NCI-H1105 (cell line): Measurements from ENCODE around the gene PTBP3.
"Not testable (repeated sequence)": the region's sequence is repeated elsewhere in the genome, so short reads cannot be mapped to it uniquely, and the experiment has no call there.

Experiments
- DNase-seq: peaks from one replicate; lab custom pipeline; 2025; lab: John Stamatoyannopoulos, UW

PTBP3 gene, protein sequence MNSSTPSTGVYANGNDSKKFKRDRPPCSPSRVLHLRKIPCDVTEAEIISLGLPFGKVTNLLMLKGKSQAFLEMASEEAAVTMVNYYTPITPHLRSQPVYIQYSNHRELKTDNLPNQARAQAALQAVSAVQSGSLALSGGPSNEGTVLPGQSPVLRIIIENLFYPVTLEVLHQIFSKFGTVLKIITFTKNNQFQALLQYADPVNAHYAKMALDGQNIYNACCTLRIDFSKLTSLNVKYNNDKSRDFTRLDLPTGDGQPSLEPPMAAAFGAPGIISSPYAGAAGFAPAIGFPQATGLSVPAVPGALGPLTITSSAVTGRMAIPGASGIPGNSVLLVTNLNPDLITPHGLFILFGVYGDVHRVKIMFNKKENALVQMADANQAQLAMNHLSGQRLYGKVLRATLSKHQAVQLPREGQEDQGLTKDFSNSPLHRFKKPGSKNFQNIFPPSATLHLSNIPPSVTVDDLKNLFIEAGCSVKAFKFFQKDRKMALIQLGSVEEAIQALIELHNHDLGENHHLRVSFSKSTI

DNA sequence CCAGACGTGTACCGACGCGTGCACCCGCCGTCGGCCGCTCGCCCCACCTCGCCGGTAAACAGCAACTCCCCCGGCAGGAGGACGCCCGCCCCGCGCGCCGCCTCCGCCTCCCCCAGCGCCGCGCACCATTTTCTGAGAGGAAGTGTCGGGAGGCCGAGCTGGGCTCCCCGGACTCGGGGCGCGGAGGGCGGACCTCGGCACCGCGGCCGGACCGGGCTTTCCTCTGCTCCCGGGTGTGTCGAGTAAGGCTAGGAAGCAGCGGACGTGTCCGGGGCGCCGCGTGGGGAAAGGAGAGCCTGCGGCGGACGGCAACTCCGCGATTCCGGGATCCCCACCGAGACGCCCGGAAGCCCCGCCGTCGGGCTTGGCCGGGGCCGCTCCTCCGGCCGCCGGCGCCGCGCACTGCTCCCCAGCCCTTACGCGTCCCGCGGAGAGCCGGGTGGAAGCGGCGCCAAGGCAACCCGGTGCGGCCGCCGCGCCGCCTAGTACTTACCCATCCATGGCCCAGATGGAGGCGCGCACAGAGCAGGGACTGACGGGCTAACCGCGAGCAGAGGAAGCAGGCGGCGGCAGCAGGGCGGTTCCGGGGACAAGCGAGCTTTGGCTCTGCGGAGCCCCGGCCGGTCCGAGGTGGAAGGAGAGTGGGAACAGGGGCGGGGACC is at the start of gene PTBP3:
PTBP3 (minus strand) TSS at position 643 of the 662 bp plus-strand sequence. CDS start 35,754 bp downstream, outside the sequence.
- DNase-seq: no peak

DNA sequence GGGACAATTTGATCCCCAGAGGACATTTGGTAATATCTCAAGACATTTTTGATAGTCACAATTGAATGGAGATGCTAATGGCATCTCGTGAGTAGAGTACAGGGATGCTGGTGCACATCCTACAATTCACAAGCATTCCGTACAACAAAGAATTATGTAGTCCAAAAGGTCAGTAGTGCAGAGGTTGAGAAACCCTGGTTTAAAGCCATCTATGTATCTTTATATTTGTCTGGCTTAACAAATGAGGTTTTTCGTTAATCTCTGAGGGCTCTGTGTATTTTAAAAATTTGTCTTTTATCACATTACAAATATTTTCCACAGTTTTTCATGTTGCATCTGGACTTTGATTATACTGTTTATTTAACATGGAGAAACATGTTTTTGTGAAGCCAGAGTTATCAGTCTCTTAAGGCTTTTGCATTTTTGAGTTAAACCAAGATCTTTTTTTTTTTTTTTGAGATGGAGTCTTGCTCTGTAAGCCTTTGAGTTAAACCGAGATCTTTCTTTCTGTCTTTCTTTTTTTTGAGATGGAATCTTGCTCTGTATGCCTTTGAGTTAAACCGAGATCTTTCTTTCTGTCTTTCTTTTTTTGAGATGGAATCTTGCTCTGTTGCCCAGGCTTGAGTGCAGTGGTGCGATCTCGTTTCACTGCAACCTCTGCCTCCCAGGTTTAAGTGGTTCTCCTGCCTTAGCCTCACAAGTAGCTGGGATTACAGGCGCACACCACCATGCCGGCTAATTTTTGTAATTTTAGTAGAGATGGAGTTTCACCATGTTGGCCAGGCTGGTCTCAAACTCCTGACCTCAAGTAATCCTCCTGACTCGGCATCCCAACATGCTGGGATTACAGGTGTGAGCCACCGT is 49.3 kb upstream of the PTBP3 start:
- DNase-seq: no peak

DNA sequence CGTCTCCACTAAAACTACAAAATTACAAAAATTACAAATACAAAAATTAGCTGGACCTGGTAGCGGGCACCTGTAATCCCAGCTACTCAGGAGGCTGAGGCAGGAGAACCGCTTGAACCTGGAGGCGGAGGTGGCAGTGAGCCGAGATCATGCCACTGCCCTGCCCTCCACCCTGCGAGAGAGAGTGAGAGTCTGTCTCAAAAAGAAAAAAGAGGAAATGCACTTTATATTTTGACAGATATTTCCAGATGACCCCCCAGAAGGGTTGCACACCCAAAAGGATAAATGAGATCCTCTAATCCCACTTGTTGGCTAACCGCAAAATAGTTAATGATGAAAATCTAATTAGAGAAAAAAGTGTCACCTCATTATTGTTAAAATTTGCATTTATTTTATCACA is 48.6 kb upstream of the PTBP3 start:
- no peak for DNase-seq

DNA sequence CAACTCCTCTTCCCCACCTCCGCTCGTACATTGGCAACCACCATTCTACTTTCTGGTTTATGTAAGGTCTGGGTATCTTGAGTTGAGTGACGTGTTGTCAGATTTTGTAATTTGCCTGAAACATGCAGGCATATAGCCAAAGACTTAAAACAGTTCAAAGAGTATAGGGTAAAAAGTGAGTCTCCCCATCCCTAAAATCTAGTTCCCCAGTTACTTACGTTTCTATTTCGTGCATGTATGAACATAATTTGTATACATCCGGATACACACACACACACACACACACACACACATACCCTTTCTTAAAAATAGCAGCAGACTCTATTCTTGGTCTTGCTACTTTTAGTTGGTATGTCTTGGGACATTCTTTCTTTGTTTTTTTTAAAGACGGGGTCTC is 47.4 kb upstream of the PTBP3 start:
- no peak for DNase-seq

DNA sequence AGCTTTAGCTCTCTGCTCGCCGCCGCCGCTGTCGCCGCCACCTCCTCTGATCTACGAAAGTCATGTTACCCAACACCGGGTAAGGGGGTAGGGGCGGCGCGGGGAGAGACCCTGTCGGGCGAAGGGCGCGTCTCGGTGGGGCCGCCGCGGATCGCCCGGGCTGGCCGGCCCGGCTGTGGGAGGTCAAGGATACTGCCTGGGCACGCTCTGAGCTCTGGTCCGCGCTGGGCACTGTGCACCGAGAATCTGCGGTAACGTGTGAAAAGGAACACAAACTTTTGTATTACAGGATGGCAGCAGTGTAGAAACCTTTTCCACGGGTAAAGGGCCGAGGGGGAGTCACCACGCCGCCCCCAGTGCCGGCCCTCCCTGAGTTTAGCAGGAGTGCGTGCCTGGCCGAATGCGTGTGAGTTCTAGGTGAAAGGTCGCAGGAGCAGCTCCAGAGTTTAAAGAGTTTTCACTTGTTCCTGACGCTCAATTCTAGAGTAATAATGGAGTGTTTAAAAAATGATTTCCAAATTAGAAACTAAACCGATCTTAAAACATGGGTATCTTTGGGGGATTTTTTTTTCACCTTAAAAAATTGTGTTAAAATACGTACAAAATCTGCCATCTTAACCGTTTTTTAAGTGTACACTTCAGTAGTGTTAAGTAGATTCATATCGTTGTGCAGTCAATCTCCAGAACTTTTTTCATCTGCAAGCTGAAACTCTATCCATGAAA is 46.8 kb upstream of the PTBP3 start, which contains the start of gene HSDL2:
HSDL2 (plus strand) TSS at position 7 of the 723 bp plus-strand sequence; CDS start at position 63, 56 bp downstream.
- DNase-seq: no peak

DNA sequence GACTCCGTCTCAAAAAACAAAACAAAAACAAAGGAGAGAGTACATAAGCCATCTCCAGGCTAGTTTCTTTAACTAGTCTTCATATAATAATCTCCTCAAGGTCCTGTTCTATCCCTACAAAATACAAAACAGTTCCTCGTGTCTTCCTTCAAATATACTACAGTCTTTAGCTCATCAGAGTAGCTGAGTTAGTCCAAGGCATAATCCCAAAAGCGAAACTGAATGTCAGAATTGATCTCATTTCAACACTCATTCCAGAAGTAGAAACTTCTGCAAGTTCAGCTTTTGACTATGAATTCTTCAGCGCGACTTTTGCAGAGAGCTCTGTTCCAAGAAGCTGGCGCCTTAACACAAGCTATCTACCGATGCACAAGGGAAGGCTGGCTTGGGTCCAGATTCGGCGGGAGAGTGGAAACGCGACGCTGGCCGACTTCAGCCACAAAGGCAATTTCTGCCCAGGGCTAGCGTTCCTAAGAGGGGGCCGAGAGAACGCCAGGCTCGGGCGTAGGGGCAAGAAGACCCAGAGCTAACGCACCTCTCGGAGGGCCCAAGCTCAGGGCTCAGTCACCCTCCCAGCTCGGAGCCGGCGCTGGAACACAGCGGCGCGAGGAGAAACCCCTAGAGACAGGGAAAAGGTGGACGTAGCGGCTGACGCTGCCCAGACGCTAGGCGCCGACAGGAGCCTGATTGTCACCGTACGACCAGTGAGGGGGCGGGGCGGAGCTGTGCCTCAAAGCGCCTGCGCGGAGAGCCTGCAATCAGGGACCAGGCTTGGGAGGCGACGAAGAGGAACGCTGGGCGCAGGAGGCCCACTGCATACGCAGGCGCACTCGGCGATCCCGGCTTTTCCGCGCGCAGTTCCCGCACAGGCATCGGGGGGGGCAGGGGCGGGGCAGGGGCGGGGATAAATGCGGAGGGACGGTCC is 46.0 kb upstream of the PTBP3 start:
- peak; percentile 97 for DNase-seq

DNA sequence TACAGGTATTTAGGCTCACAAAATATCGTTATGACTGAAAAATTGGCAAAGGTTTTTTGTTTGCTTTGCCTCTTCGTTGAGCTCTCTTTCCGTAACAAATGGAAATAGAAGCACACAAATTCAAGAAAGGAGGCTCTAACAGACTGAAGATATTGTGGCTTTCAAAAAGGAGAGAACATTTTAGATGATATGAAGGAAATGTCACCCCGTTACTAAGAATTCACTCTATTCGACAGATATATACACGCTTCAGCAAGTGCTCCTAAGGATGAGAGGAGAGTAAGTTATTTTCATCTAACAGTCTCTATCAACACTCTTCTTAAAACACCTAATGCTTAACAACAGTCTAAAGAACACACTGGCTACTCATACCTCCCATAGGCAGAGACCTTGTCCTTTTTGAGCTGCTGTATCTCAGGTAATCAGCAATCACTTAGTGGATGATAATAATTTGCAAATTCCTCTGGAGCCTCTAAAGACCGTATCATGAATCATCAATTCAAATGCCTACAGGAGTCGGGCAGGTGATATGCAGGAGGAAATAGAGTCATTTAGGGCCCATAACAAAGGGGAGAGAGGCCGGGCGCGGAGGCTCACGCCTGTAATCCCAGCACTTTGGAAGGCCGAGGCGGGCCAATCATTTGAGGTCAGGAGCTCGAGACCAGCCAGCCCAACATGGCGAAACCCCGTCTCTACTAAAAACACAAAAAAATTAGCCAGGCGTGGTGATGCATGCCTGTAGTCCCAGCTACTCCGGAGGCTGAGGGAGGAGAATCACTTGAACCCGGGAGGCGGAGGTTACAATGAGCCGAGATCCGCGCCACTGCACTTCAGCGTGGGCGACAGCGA is 45.1 kb upstream of the PTBP3 start:
- no peak for DNase-seq

DNA sequence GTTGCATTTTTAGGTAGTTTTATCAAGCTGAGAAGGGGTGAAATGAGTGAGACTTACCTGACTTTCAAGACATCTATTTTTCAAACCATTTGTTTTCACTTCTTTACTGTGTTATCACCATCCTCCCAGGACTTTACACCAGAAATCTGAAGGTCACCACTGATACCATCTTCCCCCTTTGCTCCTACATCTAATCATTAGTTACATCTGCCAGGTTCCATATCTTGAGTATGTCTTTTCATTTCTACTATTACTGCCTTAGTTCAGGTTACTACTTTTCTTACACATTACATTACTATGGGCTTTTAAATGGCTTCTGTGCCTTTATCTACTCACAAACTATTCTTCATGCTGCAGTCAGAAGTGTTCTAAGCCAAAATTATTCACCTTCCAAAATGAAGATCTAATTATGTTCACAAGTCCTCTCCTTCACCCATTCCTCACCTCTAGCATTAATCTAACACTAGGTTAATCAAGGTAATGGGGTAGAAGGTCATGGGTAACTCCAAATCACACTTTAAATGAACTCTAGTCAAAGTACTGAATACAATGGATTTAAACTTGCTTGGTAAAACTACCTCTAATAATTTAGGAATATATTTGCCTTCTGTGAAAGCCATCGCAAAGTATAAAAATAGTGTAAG is 44.4 kb upstream of the PTBP3 start:
- DNase-seq: no peak

DNA sequence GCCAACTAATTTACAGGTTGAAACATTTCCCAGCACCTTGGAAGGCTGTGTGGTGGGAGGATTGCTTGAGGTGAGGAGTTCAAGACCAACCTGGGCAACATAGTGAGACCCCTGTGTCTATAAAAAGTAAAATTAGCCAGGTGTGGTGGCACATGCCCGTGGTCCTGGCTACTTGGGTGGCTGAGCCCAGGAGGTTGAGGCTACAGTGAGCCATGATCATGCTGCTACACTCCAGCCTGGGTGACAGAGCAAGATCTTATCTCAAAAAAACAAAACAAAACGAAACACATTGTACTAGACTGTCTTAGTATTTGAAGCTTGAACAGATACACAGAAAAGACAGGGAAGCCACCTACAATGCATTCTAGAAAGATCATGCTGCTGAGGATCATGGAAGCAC is 43.7 kb upstream of the PTBP3 start:
- no peak for DNase-seq

DNA sequence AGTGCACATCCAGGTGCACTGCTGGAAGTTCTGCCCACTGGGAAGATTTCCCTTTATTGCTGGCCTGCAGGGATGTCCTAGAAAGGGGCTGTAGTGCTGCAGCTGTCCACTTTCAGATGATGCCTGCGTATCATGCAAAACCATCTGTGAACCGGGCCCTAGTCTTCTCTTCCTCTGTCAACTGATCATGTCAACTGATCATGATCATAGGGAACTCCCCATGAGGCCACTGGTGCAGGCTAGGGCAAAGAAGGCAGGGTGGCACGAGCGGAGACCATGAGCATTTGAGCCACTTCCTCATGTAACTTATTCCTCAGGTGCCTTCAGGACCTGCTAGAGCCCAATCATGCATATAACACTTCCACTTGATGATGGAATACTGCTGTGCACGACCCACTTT is 41.9 kb upstream of the PTBP3 start:
- DNase-seq: no peak

DNA sequence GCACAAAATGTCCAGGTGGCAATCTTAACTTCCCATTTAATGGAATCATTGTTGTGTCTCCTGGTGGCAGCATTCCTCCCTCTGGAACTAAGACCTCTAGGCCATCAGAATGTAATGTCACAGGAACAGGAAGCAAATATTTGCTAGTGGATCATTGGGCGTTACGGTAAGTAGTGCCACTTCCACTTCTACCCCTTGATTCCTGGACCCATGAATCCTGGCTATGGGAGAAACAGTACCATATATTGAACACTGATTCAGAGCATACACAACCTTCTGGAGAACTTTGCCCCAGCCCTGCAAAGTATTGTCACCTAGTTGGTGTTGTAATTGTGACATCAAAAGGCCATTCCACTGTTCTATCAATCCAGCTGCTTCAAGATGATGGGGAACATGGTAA is 40.8 kb upstream of the PTBP3 start:
- not testable (repeated sequence) for DNase-seq

DNA sequence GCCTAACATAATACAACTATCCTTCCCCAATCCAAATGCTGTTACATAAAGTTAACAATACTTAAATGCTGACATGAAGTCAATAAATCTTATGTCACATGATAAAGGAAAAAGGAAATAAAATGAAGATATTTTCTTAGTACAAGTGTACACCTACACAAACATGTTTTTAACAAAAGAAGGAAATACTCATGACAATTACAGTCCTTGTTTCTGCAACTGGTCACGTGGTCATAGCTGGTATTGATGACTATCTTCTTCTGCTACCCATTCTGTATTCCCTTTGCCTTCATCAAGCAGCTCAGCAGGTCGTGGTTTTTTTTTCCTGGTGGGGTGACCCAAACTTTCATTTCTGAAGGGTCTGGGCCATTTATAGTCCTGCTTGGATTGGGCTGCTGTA is 40.2 kb upstream of the PTBP3 start:
- DNase-seq: not testable (repeated sequence)

DNA sequence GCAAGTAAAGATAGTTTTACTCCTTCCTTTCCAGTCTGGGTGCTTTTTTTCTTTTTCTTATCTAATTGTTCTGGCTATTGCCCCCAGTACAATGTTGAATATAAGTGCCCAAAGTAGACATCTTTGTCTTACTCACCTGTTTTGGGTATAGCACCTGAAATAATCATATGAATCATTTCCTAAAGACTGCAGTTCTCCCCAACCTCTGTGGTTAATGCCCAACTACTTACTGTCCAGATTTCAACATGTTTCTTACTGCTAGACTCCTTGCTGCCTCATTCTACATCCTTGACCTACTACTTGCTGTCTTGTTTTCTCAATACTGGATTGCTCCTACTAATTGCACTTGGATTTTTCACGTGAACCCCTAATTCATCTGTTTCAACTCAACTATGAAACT is 37.6 kb upstream of the PTBP3 start:
- DNase-seq: no peak

DNA sequence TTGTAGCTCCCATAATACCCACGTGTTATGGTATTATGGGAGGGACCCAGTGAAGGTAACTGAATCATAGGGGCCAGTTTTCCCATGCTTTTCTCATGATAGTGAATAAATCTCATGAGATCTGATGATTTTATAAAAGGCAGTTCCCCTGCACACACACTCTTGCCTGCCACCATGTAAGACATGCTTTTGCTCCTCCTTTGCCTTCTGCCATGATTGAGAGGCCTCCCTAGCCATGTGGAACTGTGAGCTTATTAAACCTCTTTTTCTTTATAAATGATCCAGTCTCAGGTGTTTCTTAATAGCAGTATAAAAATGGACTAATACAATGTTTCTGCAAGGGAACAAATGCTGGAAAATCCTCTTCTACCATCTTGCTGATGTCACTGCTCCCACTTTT is 36.4 kb upstream of the PTBP3 start:
- DNase-seq: no peak

DNA sequence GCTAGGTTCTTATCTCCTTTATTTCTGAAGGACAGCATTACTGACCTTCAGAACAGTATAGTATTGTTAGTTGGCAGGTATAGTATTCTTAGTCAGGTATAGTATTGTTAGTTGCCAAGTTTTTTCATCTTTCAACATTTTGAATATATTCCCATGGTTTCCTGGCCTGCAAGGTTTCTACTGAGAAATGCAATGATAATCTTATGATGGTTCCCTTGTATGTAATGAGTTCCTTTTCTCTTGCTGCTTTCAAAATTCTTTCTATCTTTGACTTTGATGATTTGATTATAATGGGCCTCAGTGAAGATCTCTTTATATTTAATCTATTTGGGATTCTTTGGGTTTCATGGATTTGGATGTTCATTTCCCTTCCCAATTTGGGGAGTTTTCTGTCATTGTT is 34.0 kb upstream of the PTBP3 start:
- DNase-seq: no peak

DNA sequence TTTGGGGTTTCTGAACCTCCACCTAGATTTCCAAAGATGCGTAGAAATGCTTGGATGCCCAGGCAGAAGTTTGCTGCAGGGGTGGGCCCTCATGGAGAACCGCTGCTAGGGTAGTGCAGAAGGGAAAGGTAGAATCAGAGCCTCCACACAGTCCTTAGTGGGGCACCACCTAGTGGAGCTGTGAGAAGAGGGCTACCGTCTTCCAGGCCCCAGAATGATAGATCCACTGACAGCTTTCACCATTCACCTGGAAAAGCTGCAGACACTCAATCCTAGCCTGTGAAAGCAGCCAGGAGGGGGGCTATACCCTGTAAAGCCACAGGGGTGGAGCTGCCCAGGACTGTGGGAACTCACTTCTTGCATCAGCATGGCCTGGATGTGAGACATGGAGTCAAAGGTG is 33.2 kb upstream of the PTBP3 start:
- no peak for DNase-seq

DNA sequence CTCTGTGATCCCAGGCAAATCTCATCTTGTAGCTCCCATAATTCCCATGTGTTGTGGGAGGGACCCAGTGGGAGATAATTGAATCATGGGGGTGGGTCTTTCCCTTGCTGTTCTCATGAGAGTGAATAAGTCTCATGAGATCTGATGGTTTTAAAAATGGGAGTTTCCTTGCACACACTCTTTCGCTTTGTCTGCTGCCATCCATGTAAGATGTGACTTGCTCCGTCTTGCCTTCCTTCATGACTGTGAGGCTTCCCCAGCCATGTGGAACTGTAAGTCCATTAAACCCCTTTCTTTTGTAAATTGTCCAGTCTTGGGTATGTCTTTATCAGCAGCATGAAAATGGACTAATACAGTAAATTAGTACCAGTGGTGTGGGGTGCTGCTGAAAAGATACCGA is 31.8 kb upstream of the PTBP3 start:
- not testable (repeated sequence) for DNase-seq

DNA sequence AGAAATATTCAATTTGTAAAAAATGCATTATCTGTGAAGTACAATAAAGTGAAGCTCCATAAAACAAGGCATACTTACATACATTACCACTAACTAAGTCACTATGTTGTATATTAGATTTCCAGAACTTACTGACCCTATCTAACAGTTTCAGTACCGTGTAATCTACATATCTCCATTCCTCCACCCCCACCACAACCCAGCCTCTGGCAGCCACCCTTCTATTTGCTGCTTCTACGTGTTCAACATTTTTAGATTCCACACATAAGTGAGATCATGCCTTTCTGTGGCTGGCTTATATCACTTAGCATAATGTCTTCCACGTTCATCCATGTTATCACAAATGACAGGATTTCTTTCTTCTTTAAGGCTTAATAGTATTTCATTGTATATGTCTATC is 31.3 kb upstream of the PTBP3 start:
- DNase-seq: no peak

DNA sequence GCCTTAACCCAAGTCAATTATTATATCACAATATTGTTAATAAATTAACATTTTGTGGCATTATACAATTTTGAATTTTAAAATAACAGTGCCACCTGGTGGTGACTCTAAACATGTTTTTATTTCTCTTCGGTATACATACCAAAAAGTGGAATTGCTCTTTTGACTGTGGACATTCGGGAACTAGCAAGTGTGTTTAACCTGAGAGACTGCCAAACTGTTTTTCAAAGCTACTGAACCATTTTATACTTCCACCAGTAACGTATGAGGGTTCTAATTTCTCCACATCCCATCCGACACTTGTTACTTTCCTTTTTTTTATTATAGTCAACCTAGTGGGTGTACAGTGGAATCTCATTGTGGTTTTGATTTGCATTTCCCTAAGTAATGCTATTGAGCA is 28.2 kb upstream of the PTBP3 start:
- no peak for DNase-seq
